ENCODE results near the gene VSTM2B.

The VSTM2B gene

GRCh38 chr19:29516358-29516725 is 9.5 kb upstream of the VSTM2B start:
- DNase-seq (ENCODE audit: low read depth): no peak

- no peak for DNase-seq (ENCODE audit: low read depth)
Measured at GRCh38 chr19:29516821-29517395, 8.9 kb upstream of the VSTM2B start.

- DNase-seq (ENCODE audit: low read depth): no peak
Measured at GRCh38 chr19:29517412-29517811, 8.4 kb upstream of the VSTM2B start.

GRCh38 chr19:29517946-29518345 is 7.8 kb upstream of the VSTM2B start:
- DNase-seq (ENCODE audit: low read depth): no peak

GRCh38 chr19:29519146-29519545 is 6.6 kb upstream of the VSTM2B start:
- DNase-seq (ENCODE audit: low read depth): no peak

GRCh38 chr19:29519931-29520330 is 5.9 kb upstream of the VSTM2B start:
- no peak for DNase-seq (ENCODE audit: low read depth)

- no peak for DNase-seq (ENCODE audit: low read depth)
Measured at GRCh38 chr19:29520390-29520789, 5.4 kb upstream of the VSTM2B start.

GRCh38 chr19:29521291-29522075 is 4.3 kb upstream of the VSTM2B start:
- no peak for DNase-seq (ENCODE audit: low read depth)

- DNase-seq (ENCODE audit: low read depth): no peak
Measured at GRCh38 chr19:29523568-29523967, 2.2 kb upstream of the VSTM2B start.

- no peak for DNase-seq (ENCODE audit: low read depth)
Measured at GRCh38 chr19:29524201-29524911, 1.4 kb upstream of the VSTM2B start.

GRCh38 chr19:29524912-29525831 is 622 bp upstream of the VSTM2B start:
- no peak for DNase-seq (ENCODE audit: low read depth)

- no peak for DNase-seq (ENCODE audit: low read depth)
Measured at GRCh38 chr19:29526730-29527499, 1.1 kb downstream of the VSTM2B start.

GRCh38 chr19:29527500-29528328 is 1.9 kb downstream of the VSTM2B start:
- no peak for DNase-seq (ENCODE audit: low read depth)

- DNase-seq (ENCODE audit: low read depth): peak; percentile 34
Measured at GRCh38 chr19:29528350-29528945, 2.7 kb downstream of the VSTM2B start.

GRCh38 chr19:29528946-29529645 is 3.3 kb downstream of the VSTM2B start:
- DNase-seq (ENCODE audit: low read depth): no peak

GRCh38 chr19:29529646-29530539 is 4.1 kb downstream of the VSTM2B start:
- DNase-seq (ENCODE audit: low read depth): no peak

GRCh38 chr19:29530540-29531457 is 5.0 kb downstream of the VSTM2B start:
- no peak for DNase-seq (ENCODE audit: low read depth)
